HFF-Myc (cell line): ENCODE measurements around the gene DUSP11.

Experiments used
- DNase-seq: peaks from one replicate; pipeline ENCODE4 v3.0.0-alpha.2; 2011; ENCODE audit warnings: low read depth; ENCODE audit errors: extremely low read depth
- H3K4me3 ChIP-seq: replicated peaks from 2 replicates; pipeline ENCODE4 v1.5.1; 2011; ENCODE audit warnings: low read depth, mild to moderate bottlenecking, control low read depth, low read length
- CTCF ChIP-seq: IDR thresholded peaks from 2 replicates; pipeline ENCODE4 v1.5.1; 2012; ENCODE audit warnings: mild to moderate bottlenecking, low read depth, low read length, control low read depth; ENCODE audit errors: missing control alignments

DUSP11 gene

GRCh38 chr2:73779467-73780236 is at the start of gene DUSP11:
Gene DUSP11 (minus strand): TSS chr2:73780103. CDS start chr2:73779974, 129 bp downstream.
- TF ChIP-seq CTCF: peak; percentile 91
- peak; percentile 92 for DNase-seq
- H3K4me3 ChIP-seq: peak within 1 kb of the TSS; percentile 77

- no peak for TF ChIP-seq CTCF
- peak; percentile 93 for DNase-seq
- H3K4me3 ChIP-seq: peak within 1 kb of the TSS; percentile 77
These were observed 49.1 kb upstream of the DUSP11 start, which contains the start of gene STAMBP for GRCh38 chr2:73828818-73829570. Gene STAMBP (plus strand): TSS chr2:73828961. CDS start chr2:73830857, 1,896 bp downstream.

- no peak for DNase-seq
- no peak for TF ChIP-seq CTCF
- peak overlapping the region; percentile 77 for H3K4me3 ChIP-seq
These were observed 48.5 kb upstream of the DUSP11 start for GRCh38 chr2:73828389-73828817.

- no peak for TF ChIP-seq CTCF
- H3K4me3 ChIP-seq: peak overlapping the region; percentile 77
- DNase-seq: no peak
These were observed 47.9 kb upstream of the DUSP11 start for GRCh38 chr2:73827660-73828388.

GRCh38 chr2:73827018-73827417 is 47.1 kb upstream of the DUSP11 start:
- H3K4me3 ChIP-seq: no peak overlapping the region
- peak; percentile 27 for DNase-seq
- TF ChIP-seq CTCF: peak; percentile 21

- H3K4me3 ChIP-seq: no peak overlapping the region
- no peak for TF ChIP-seq CTCF
These were observed 45.5 kb upstream of the DUSP11 start for GRCh38 chr2:73825408-73825807.

More at GRCh38 chr2:73825408-73825807, 45.5 kb upstream of the DUSP11 start:
- DNase-seq: no peak
